H1 (cell line): Measurements from ENCODE around the gene GABRD. TPM values are rescaled to one million over a fixed set of nuclear protein-coding genes. Genes with fewer than 3 reads are reported as not detected.

Experiments
- CTCF ChIA-PET: fragments of 300-600 bp; sonication (Branson Sonifier 250); formaldehyde crosslinking; loops from one replicate; lab custom pipeline; 2021; ENCODE audit not compliant: partially characterized antibody; lab: Charles Lee
- POLR2A ChIA-PET: fragments of 300-600 bp; sonication (Branson Sonifier 250); formaldehyde crosslinking; loops from one replicate; lab custom pipeline; 2021; ENCODE audit warnings: inconsistent platforms; ENCODE audit not compliant: partially characterized antibody; lab: Charles Lee
- DNase-seq, 2 experiments: peaks; one replicate each; pipeline versions ENCODE4 v3.0.0 to v3.0.0-alpha.2; 2010 to 2022; ENCODE audit warnings: low spot score in 2 of 2, low read depth in 1 of 2, mixed read lengths in 1 of 2
- FAIRE-seq: peaks from 2 replicates; lab custom pipeline; 2011; peaks lifted over from hg19 to GRCh38; lab: Jason Lieb, UNC
- H2AFZ ChIP-seq: 2 replicates; pipeline ENCODE4 v1.8.1; 2012; ENCODE audit warnings: low read length, inconsistent platforms
- H2AK5ac ChIP-seq: 2 replicates; pipeline ENCODE4 v1.6.1; 2013; ENCODE audit warnings: low read depth, low read length
- H2BK120ac ChIP-seq: replicated peaks from 2 replicates; pipeline ENCODE3; 2013; ENCODE audit warnings: low read depth, low read length, inconsistent platforms
- H2BK12ac ChIP-seq: 2 replicates; pipeline ENCODE4 v1.6.1; 2013; ENCODE audit warnings: low read depth, low read length
- H2BK15ac ChIP-seq: 2 replicates; pipeline ENCODE4 v1.6.1; 2013; ENCODE audit warnings: low read length
- H2BK20ac ChIP-seq: 2 replicates; pipeline ENCODE4 v1.6.1; 2013; ENCODE audit warnings: low read length
- H2BK5ac ChIP-seq: 2 replicates; pipeline ENCODE4 v1.6.1; 2013; ENCODE audit warnings: low read depth, low read length
- H3K14ac ChIP-seq: 2 replicates; pipeline ENCODE4 v1.6.1; 2013; ENCODE audit warnings: inconsistent platforms; ENCODE audit not compliant: insufficient read length
- H3K18ac ChIP-seq: 2 replicates; pipeline ENCODE4 v1.6.1; 2013; ENCODE audit warnings: low read length; ENCODE audit errors: extremely low read depth
- H3K23ac ChIP-seq: 2 replicates; pipeline ENCODE4 v1.6.1; 2013; ENCODE audit warnings: inconsistent platforms; ENCODE audit not compliant: insufficient read length
- H3K23me2 ChIP-seq: 2 replicates; pipeline ENCODE4 v1.6.1; 2013; ENCODE audit warnings: low read depth, low read length
- H3K27ac ChIP-seq: 2 replicates; pipeline ENCODE4 v1.6.1; 2011; ENCODE audit warnings: low read depth, low read length, inconsistent platforms
- H3K27me3 ChIP-seq, 4 experiments: replicated peaks in 1 of 4; 1 replicate in 1 of 4; 2 replicates in 3 of 4; pipeline versions ENCODE4 v1.6.1 to v1.8.1; 2011 to 2013; ENCODE audit warnings: low read length in 3 of 4, mild to moderate bottlenecking in 3 of 4, inconsistent platforms in 2 of 4, mixed read lengths in 2 of 4, moderate library complexity in 1 of 4; ENCODE audit not compliant: control insufficient read depth in 3 of 4, insufficient read depth in 3 of 4; ENCODE audit errors: extremely low read depth in 1 of 4
- H3K36me3 ChIP-seq, 4 experiments: 2 replicates each; pipeline versions ENCODE4 v1.6.1 to v1.8.1; 2011 to 2013; ENCODE audit warnings: mild to moderate bottlenecking in 4 of 4, low read length in 3 of 4, moderate library complexity in 2 of 4, control low read depth in 1 of 4, inconsistent platforms in 1 of 4; ENCODE audit not compliant: insufficient read depth in 4 of 4, control insufficient read depth in 2 of 4
- H3K4ac ChIP-seq: replicated peaks from 2 replicates; pipeline ENCODE3; 2013; ENCODE audit warnings: low read length, low read depth, mixed read lengths, inconsistent platforms; ENCODE audit not compliant: insufficient read length
- H3K4me1 ChIP-seq, 4 experiments: replicated peaks in 1 of 4; 1 replicate in 1 of 4; 2 replicates in 3 of 4; pipeline versions ENCODE4 v1.6.1 to v1.8.1; 2011 to 2013; ENCODE audit warnings: low read length in 3 of 4, inconsistent platforms in 2 of 4, mixed read lengths in 1 of 4; ENCODE audit not compliant: insufficient read depth in 4 of 4, control insufficient read depth in 3 of 4
- H3K4me2 ChIP-seq, 2 experiments: 2 replicates each; pipeline versions ENCODE4 v1.6.1 to v1.8.1; 2011 to 2013; ENCODE audit warnings: low read depth in 2 of 2, low read length in 2 of 2, control low read depth in 1 of 2, inconsistent platforms in 1 of 2, mild to moderate bottlenecking in 1 of 2; ENCODE audit not compliant: insufficient read depth in 1 of 2
- H3K4me3 ChIP-seq, 4 experiments: fragments of 200-600, 300-600 bp in 1 of 4; sonication (generic), shearing (Covaris generic), sonication (Bioruptor Twin) in 1 of 4; 2 replicates each; pipeline versions ENCODE4 v1.5.1 to v1.8.1; 2011 to 2016; ENCODE audit warnings: low read length in 4 of 4, low read depth in 3 of 4, control low read depth in 2 of 4, inconsistent platforms in 2 of 4, mild to moderate bottlenecking in 2 of 4, mixed read lengths in 1 of 4, moderate library complexity in 1 of 4; ENCODE audit not compliant: insufficient read depth in 2 of 4; ENCODE audit errors: extremely low read depth in 1 of 4
- H3K56ac ChIP-seq: replicated peaks from 2 replicates; pipeline ENCODE3; 2013; ENCODE audit warnings: low read depth, mild to moderate bottlenecking, mixed read lengths, low read length, inconsistent platforms; ENCODE audit not compliant: insufficient read length
- H3K79me1 ChIP-seq: 2 replicates; pipeline ENCODE4 v1.6.1; 2013; ENCODE audit warnings: low read depth, low read length, control low read depth
- H3K79me2 ChIP-seq, 2 experiments: 2 replicates each; pipeline versions ENCODE4 v1.6.1 to v1.8.1; 2012 to 2013; ENCODE audit warnings: low read length in 2 of 2, mild to moderate bottlenecking in 2 of 2, inconsistent platforms in 1 of 2; ENCODE audit not compliant: insufficient read depth in 2 of 2, control insufficient read depth in 1 of 2
- H3K9ac ChIP-seq, 4 experiments: replicated peaks in 1 of 4; 1 replicate in 1 of 4; 2 replicates in 3 of 4; pipeline versions ENCODE4 v1.6.1 to v1.8.1; 2011 to 2013; ENCODE audit warnings: low read depth in 3 of 4, low read length in 3 of 4, control low read depth in 2 of 4, mild to moderate bottlenecking in 2 of 4, moderate library complexity in 2 of 4, inconsistent platforms in 1 of 4; ENCODE audit errors: extremely low read depth in 1 of 4
- H3K9me3 ChIP-seq, 2 experiments: 2 replicates each; pipeline versions ENCODE4 v1.6.1 to v1.8.1; 2012 to 2013; ENCODE audit warnings: mild to moderate bottlenecking in 2 of 2, moderate library complexity in 2 of 2, control low read depth in 1 of 2, inconsistent platforms in 1 of 2, low read depth in 1 of 2, low read length in 1 of 2, mixed read lengths in 1 of 2; ENCODE audit not compliant: insufficient read depth in 2 of 2
- H4K20me1 ChIP-seq, 2 experiments: replicated peaks in 1 of 2; 2 replicates each; pipeline versions ENCODE3 to v1.8.1; 2011 to 2013; ENCODE audit warnings: inconsistent platforms in 2 of 2, low read length in 2 of 2, mild to moderate bottlenecking in 1 of 2; ENCODE audit not compliant: insufficient read depth in 2 of 2, control insufficient read depth in 1 of 2
- H4K5ac ChIP-seq: 2 replicates; pipeline ENCODE4 v1.6.1; 2013; ENCODE audit warnings: low read length, low read depth, mixed read lengths, inconsistent platforms; ENCODE audit not compliant: insufficient read length
- H4K8ac ChIP-seq: 2 replicates; pipeline ENCODE4 v1.8.0; 2013; ENCODE audit warnings: mild to moderate bottlenecking, moderate library complexity, low read length, inconsistent platforms; ENCODE audit not compliant: insufficient read depth; ENCODE audit errors: extremely low read depth
- H4K91ac ChIP-seq: replicated peaks from 2 replicates; pipeline ENCODE3; 2013; ENCODE audit warnings: low read length, mixed read lengths, inconsistent platforms; ENCODE audit not compliant: insufficient read length
- ATF3 ChIP-seq: IDR thresholded peaks from 2 replicates; pipeline ENCODE4 v1.6.1; 2011; ENCODE audit warnings: low read depth, mild to moderate bottlenecking, low read length; ENCODE audit not compliant: insufficient read depth
- CEBPB ChIP-seq: IDR thresholded peaks from 2 replicates; pipeline ENCODE4 v1.6.1; 2012; ENCODE audit warnings: low read depth, low read length
- CHD2 ChIP-seq: IDR thresholded peaks from 2 replicates; pipeline ENCODE4 v1.6.1; 2012; ENCODE audit warnings: low read length, improper control_type of control experiment
- CREB1 ChIP-seq: IDR thresholded peaks from 2 replicates; pipeline ENCODE4 v1.6.1; 2012; ENCODE audit warnings: inconsistent platforms
- GABPA ChIP-seq: IDR thresholded peaks from 2 replicates; pipeline ENCODE4 v1.6.1; 2011; ENCODE audit warnings: mild to moderate bottlenecking, low read length, moderate library complexity, borderline replicate concordance; ENCODE audit not compliant: insufficient read depth
- JUND ChIP-seq: IDR thresholded peaks from 2 replicates; pipeline ENCODE4 v1.6.1; 2011; ENCODE audit warnings: mild to moderate bottlenecking, improper control_type of control experiment, low read length
- MAFK ChIP-seq: IDR thresholded peaks from 2 replicates; pipeline ENCODE4 v1.6.1; 2012; ENCODE audit warnings: low read depth, mild to moderate bottlenecking, improper control_type of control experiment, low read length
- MAX ChIP-seq: IDR thresholded peaks from 2 replicates; pipeline ENCODE4 v1.6.1; 2012; ENCODE audit warnings: inconsistent platforms
- RBBP5 ChIP-seq: IDR thresholded peaks from 2 replicates; pipeline ENCODE4 v1.7.1; 2012; ENCODE audit warnings: low read depth, mild to moderate bottlenecking, inconsistent platforms, low read length, moderate library complexity, borderline replicate concordance
- SIN3A ChIP-seq, 2 experiments: IDR thresholded peaks in 1 of 2; conservative IDR thresholded peaks in 1 of 2; 2 replicates each; pipeline ENCODE4 v1.6.1; 2011 to 2012; ENCODE audit warnings: low read length in 2 of 2, improper control_type of control experiment in 1 of 2, low read depth in 1 of 2, mild to moderate bottlenecking in 1 of 2
- SIX5 ChIP-seq: IDR thresholded peaks from 2 replicates; pipeline ENCODE4 v1.6.1; 2011; ENCODE audit warnings: mild to moderate bottlenecking, low read depth, low read length
- SP1 ChIP-seq: IDR thresholded peaks from 2 replicates; pipeline ENCODE4 v1.6.1; 2011; ENCODE audit warnings: low read depth, low read length
- SP2 ChIP-seq: IDR thresholded peaks from 2 replicates; pipeline ENCODE4 v1.6.1; 2012; ENCODE audit warnings: mild to moderate bottlenecking, low read length, inconsistent platforms
- TBP ChIP-seq: IDR thresholded peaks from 2 replicates; pipeline ENCODE4 v1.6.1; 2011; ENCODE audit warnings: low read depth, low read length, improper control_type of control experiment
- TCF12 ChIP-seq: IDR thresholded peaks from 2 replicates; pipeline ENCODE4 v1.6.1; 2011; ENCODE audit warnings: low read depth, mild to moderate bottlenecking, low read length
- WGBS, 2 experiments: shearing (Covaris generic) in 1 of 2; methylation state at CpG; one replicate each; pipeline versions ENCODE4 v1.1.6 to v1.1.7; 2013 to 2015; ENCODE audit warnings: low lambda C conversion rate in 2 of 2, mixed read lengths in 2 of 2, inconsistent platforms in 1 of 2, low coverage in 1 of 2, missing lambda C conversion rate in 1 of 2; ENCODE audit not compliant: insufficient replicate concordance in 2 of 2, insufficient coverage in 1 of 2, insufficient read length in 1 of 2; ENCODE audit errors: extremely low coverage in 1 of 2, missing lambda C conversion rate in 1 of 2; 5-methylcytosine and 5-hydroxymethylcytosine counted together
- polyA plus RNA-seq, 7 experiments: library from polyadenylated mRNA; depleted of rRNA in 3 of 7; stranded (reverse) in 5 of 7; unstranded in 2 of 7; fragments of >200 nt in 5 of 7; fragments of 200-250 nt in 2 of 7; gene quantifications; 1 replicate in 5 of 7; 2 replicates in 1 of 7; 4 replicates in 1 of 7; pipeline versions ENCODE4 v1.2.1 to v1.2.3, GENCODE V29; 2011 to 2013; ENCODE audit warnings: missing spikeins in 2 of 7, mixed read lengths in 2 of 7
- total RNA-seq: library from RNA; stranded (reverse); fragmentation: NEBNext Ultra II Directional; extraction: Animal tissue kit (Norgen Biotek cat#: 25700); gene quantifications from 2 replicates; pipeline ENCODE4 v1.2.1, GENCODE V29; 2021

Gene GABRD
- total and polyA plus RNA-seq, 2 of the 8 experiments (the other 6 are each of a cell fraction or from before 2014, with no cell fraction given), result 1.8 to 3.0 TPM

GRCh38 chr1:2076826-2077225 is 57.7 kb downstream of the GABRD start:
- Histone ChIP-seq H3K79me1 (peaks cover 10% of the 10 kb centered on the region), H2BK12ac (no peak overlapping the region), H3K27me3 (no peaks in the 10 kb centered on the region), H3K23me2 (no peaks in the 10 kb centered on the region), H2BK5ac (no peak overlapping the region), H3K27ac (no peak overlapping the region), H3K36me3 (peaks cover 0 to 2% (median 0%) of the 10 kb centered on the region in 4 experiments; a peak in 1 of 8 replicates), H3K4ac (no peak overlapping the region), H3K4me1 (peaks cover 0 to 4% (median 0%) of the 10 kb centered on the region in 4 experiments; a peak in 2 of 7 replicates), H2AFZ (no peak overlapping the region), H4K91ac (no peak overlapping the region), H4K20me1 (peaks cover 6 to 7% of the 10 kb centered on the region in 2 experiments), H2BK20ac (no peak overlapping the region), H3K23ac (no peak overlapping the region), H3K9ac (no peak overlapping the region), H4K8ac (no peak overlapping the region), H2BK15ac (no peak overlapping the region), H3K79me2 (peaks cover 0 to 13% of the 10 kb centered on the region in 2 experiments; a peak in 1 of 4 replicates), H2BK120ac (no peak overlapping the region), H2AK5ac (no peak overlapping the region), H3K18ac (no peak overlapping the region), H3K9me3 (peaks cover 9 to 17% of the 10 kb centered on the region in 2 experiments), H4K5ac (no peak overlapping the region), H3K4me2 (no peak overlapping the region), H3K56ac (no peak overlapping the region), H3K14ac (no peak overlapping the region), H3K4me3 (no peak overlapping the region)
- ChIA-PET CTCF (interaction anchor here (0.9 to 1.7 kb wide), 5 partner anchors 7 to 98 kb away, joined by 3 read pairs; no protein-coding TSS in a partner anchor), POLR2A (no interaction called here)
- no peak for DNase-seq
- FAIRE-seq, result no peak
- 98% methylated on average over 21 of the region's 21 CpGs; no CpG with 5 or more reads in 1 of the 2 experiments for WGBS, 2 experiments
- no peak for TF ChIP-seq CEBPB
- TF ChIP-seq MAFK, result no peak
- TF ChIP-seq JUND, result no peak
- no peak for TF ChIP-seq GABPA
- TF ChIP-seq MAX, result no peak
- no peak for TF ChIP-seq RBBP5
- no peak for TF ChIP-seq CHD2
- TF ChIP-seq SP1, result no peak
- TF ChIP-seq TBP, result no peak
- no peak for TF ChIP-seq CREB1
- no peak for TF ChIP-seq SIX5
- TF ChIP-seq SIN3A (conservative IDR thresholded peaks at IDR 0.05 in 1 of 2, IDR thresholded peaks at IDR 0.05 in 1 of 2; ENCODE audit: low read depth in 1 of 2, low read length in 2 of 2), result no peak
- no peak for TF ChIP-seq TCF12
- no peak for TF ChIP-seq ATF3
- TF ChIP-seq SP2, result no peak
